PFSK-1 (cell line): ENCODE data around the gene GABRR1.

Experiments used
- FOXP2 ChIP-seq: optimal IDR thresholded peaks from 2 replicates; pipeline ENCODE3; 2011; ENCODE audit warnings: borderline replicate concordance, control low read depth, inconsistent platforms; ENCODE audit not compliant: insufficient read depth; ENCODE audit errors: extremely low read length, extremely low read depth
- POLR2AphosphoS5 ChIP-seq: IDR thresholded peaks from 2 replicates; pipeline ENCODE4 v1.6.1; 2012; ENCODE audit warnings: low read depth, mild to moderate bottlenecking, control low read depth, low read length, moderate library complexity
- REST ChIP-seq, 2 experiments: IDR thresholded peaks; 2 replicates each; pipeline versions ENCODE4 v1.6.1 to v1.8.0; 2011 to 2012; ENCODE audit warnings: low read depth in 2 of 2, low read length in 2 of 2, control low read depth in 1 of 2, inconsistent platforms in 1 of 2, mild to moderate bottlenecking in 1 of 2, moderate library complexity in 1 of 2; ENCODE audit not compliant: insufficient read depth in 1 of 2
- SIN3A ChIP-seq: IDR thresholded peaks from 2 replicates; pipeline ENCODE4 v1.6.1; 2012; ENCODE audit warnings: mild to moderate bottlenecking, low read length, moderate library complexity, borderline replicate concordance; ENCODE audit not compliant: insufficient read depth

GRCh38 chr6:89221971-89222711 is 5.0 kb upstream of the GABRR1 start:
- TF ChIP-seq FOXP2 (no peak), POLR2AphosphoS5 (no peak), SIN3A (no peak), REST (IDR thresholded peaks at IDR 0.05; ENCODE audit: insufficient read depth in 1 of 2, low read depth in 2 of 2, low read length in 2 of 2) (no peak)
